Measurements from ENCODE around the gene ARHGAP25.

ARHGAP25 gene

DNA sequence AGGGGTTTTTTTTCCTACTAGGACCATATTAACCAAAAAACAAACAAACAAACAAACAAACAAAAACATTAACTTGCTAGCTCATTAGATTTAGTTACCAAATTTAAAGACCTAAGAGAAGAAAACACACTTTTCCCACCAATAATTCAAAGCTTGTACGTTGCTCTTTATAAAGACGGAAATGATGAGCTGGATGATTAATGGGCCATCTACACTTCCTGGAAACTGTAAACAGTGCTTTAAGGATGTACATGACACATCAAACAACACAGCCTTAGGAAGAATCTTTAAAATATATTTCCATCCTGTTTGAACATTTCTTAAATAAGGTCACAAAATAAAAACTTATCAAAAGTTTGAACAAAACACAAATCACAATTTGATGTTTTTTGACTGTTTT, 135.6 kb downstream of the ARHGAP25 start:
- TF ChIP-seq, protein P1, sequence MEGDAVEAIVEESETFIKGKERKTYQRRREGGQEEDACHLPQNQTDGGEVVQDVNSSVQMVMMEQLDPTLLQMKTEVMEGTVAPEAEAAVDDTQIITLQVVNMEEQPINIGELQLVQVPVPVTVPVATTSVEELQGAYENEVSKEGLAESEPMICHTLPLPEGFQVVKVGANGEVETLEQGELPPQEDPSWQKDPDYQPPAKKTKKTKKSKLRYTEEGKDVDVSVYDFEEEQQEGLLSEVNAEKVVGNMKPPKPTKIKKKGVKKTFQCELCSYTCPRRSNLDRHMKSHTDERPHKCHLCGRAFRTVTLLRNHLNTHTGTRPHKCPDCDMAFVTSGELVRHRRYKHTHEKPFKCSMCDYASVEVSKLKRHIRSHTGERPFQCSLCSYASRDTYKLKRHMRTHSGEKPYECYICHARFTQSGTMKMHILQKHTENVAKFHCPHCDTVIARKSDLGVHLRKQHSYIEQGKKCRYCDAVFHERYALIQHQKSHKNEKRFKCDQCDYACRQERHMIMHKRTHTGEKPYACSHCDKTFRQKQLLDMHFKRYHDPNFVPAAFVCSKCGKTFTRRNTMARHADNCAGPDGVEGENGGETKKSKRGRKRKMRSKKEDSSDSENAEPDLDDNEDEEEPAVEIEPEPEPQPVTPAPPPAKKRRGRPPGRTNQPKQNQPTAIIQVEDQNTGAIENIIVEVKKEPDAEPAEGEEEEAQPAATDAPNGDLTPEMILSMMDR (conservative IDR thresholded peaks at IDR 0.05) = no peak
- no peak for TF ChIP-seq ZFX (IDR thresholded peaks at IDR 0.05)
- no peak overlapping the region for H3K27ac ChIP-seq

DNA sequence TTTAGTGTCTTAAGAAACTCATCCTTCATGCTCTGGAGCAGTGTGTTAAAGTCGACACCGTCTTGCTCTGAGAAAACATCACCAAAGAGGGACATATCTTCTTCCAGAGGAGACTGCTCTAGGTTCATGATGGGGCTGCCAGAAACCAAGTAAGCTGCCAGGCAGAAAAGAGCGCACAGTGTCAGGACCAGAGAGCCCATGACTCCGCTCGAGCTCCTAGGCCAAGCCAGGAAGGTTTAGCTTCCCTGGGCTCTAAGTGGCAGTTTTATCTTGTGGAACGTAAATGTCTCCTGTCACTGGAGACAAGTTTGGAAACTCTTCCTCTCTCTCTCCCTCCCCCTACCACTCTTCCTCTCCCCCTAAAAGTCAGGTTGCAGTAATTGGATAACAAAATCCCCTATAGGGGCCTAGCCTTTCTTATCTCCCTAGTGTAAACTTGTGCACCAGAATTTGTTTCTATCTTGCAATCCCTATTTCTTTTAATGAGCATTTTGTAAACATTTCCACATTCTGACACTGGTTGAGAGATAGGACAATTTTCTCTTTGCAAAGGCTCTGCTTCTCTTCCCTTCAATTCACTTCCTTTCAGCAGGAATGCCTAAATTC, 136.7 kb downstream of the ARHGAP25 start, which contains the start of gene BMP10:
Gene BMP10, minus strand, starts transcription at position 239 of the 606 bp plus-strand sequence. Its CDS starts 39 bp downstream, at position 200.
- no peak within 1 kb of the TSS for H3K27ac ChIP-seq
- TF ChIP-seq, protein P1 (conservative IDR thresholded peaks at IDR 0.05) = no peak
- no peak for TF ChIP-seq ZFX (IDR thresholded peaks at IDR 0.05)

Data from C4-2B (cell line).